Body of pancreas (tissue), 4 donors: Measurements from ENCODE around the gene NUDT14.

ENCODE experiments used
- POLR2A ChIP-seq, 3 donors: fragments of 450-650 bp; IDR thresholded peaks; one replicate each; pipeline ENCODE4 v1.6.1; 2016; ENCODE audit warnings: antibody characterized with exemption in 3 of 3, mild to moderate bottlenecking in 2 of 3
- TF ChIP-seq, protein P1 (sequence below), 7 experiments: fragments of 450-650 bp in 4 of 7; fragments of 200-600 bp in 3 of 7; sonication (generic) in 3 of 7; IDR thresholded peaks; one replicate each; pipeline ENCODE4 v1.5.1; 2016 to 2019; ENCODE audit warnings: antibody characterized with exemption in 7 of 7

DNA sequence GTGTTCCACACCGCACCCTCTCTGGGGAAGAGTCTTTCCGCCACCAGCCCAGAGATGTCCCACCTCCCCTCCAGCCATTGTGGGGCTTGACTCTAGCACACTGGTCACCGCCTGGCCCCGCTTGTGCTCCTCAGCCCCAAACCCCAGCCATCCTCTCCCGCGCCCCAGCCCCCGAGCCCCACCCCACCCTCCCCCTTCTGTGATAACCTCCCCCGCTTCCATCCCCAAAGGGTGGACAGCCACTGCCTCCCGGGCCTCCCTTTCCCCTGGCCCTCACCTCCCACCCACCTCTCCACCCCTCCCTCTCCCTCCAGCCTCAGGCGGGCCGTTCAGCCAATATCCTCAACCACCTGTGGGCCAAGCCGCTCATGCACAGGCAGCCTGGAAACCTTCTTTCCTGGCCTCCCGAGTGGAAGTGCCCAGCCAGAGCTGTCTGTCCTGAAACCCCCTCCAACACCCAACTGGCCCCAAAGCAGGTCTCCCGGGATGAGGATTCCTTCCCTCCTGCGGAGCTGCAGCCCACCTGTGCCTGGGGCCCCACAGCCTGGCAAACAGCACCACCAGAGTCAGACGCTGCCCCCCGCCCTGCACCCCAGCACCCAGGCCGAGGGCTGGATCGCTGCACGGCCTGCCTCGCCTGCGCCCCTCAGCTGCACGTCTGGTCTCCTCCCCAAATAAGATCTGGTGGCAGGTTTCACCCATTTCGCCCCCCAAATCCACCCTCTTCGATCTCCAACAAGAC is 27.1 kb upstream of the NUDT14 start:
- TF ChIP-seq, protein P1, sequence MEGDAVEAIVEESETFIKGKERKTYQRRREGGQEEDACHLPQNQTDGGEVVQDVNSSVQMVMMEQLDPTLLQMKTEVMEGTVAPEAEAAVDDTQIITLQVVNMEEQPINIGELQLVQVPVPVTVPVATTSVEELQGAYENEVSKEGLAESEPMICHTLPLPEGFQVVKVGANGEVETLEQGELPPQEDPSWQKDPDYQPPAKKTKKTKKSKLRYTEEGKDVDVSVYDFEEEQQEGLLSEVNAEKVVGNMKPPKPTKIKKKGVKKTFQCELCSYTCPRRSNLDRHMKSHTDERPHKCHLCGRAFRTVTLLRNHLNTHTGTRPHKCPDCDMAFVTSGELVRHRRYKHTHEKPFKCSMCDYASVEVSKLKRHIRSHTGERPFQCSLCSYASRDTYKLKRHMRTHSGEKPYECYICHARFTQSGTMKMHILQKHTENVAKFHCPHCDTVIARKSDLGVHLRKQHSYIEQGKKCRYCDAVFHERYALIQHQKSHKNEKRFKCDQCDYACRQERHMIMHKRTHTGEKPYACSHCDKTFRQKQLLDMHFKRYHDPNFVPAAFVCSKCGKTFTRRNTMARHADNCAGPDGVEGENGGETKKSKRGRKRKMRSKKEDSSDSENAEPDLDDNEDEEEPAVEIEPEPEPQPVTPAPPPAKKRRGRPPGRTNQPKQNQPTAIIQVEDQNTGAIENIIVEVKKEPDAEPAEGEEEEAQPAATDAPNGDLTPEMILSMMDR (IDR thresholded peaks at IDR 0.05): no peak
- TF ChIP-seq POLR2A (IDR thresholded peaks at IDR 0.05): no peak
